Endothelial cell of umbilical vein (primary cell): Measurements from ENCODE around the gene DNAH6.

ENCODE experiments used
- EZH2 ChIP-seq: IDR thresholded peaks from 2 replicates; pipeline ENCODE4 v1.6.1; 2012; ENCODE audit warnings: borderline replicate concordance, low read depth, mild to moderate bottlenecking, moderate library complexity, low read length, inconsistent platforms; ENCODE audit not compliant: severe bottlenecking
- FOS ChIP-seq: IDR thresholded peaks from 2 replicates; pipeline ENCODE4 v1.6.1; 2011; ENCODE audit warnings: mild to moderate bottlenecking, low read length, moderate library complexity, borderline replicate concordance; ENCODE audit not compliant: insufficient read depth
- GATA2 ChIP-seq: IDR thresholded peaks from 2 replicates; pipeline ENCODE4 v1.7.0; 2011; ENCODE audit warnings: low read depth, mild to moderate bottlenecking, moderate library complexity, mixed read lengths, low read length; ENCODE audit not compliant: insufficient read length, insufficient read depth
- JUN ChIP-seq: IDR thresholded peaks from 2 replicates; pipeline ENCODE4 v1.6.1; 2011; ENCODE audit warnings: borderline replicate concordance, low read depth; ENCODE audit not compliant: insufficient read length, insufficient read depth
- MYC ChIP-seq: IDR thresholded peaks from one replicate; pipeline ENCODE4 v1.6.1; 2011; ENCODE audit warnings: mild to moderate bottlenecking, low read depth, low read length
- POLR2A ChIP-seq: IDR thresholded peaks from 2 replicates; pipeline ENCODE4 v1.6.1; 2012; ENCODE audit warnings: low read depth, mild to moderate bottlenecking, control low read depth, low read length
- POLR2AphosphoS5 ChIP-seq: IDR thresholded peaks from 2 replicates; pipeline ENCODE4 v1.6.1; 2012; ENCODE audit warnings: low read depth, mild to moderate bottlenecking, control low read depth, low read length, moderate library complexity; ENCODE audit not compliant: insufficient read depth
- TF ChIP-seq, protein P1 (sequence below), 2 donors: IDR thresholded peaks; 1 replicate in 1 of 2; 2 replicates in 1 of 2; pipeline ENCODE4 v1.5.1; 2011; ENCODE audit warnings: low read length in 2 of 2, mild to moderate bottlenecking in 2 of 2, moderate library complexity in 2 of 2, control low read depth in 1 of 2, inconsistent platforms in 1 of 2, low read depth in 1 of 2; ENCODE audit not compliant: insufficient read depth in 1 of 2; ENCODE audit errors: extremely low read depth in 1 of 2
- TF ChIP-seq, protein P2 (sequence below): IDR thresholded peaks from 2 replicates; pipeline ENCODE4 v1.6.1; 2011; ENCODE audit not compliant: insufficient read depth, insufficient read length

DNA sequence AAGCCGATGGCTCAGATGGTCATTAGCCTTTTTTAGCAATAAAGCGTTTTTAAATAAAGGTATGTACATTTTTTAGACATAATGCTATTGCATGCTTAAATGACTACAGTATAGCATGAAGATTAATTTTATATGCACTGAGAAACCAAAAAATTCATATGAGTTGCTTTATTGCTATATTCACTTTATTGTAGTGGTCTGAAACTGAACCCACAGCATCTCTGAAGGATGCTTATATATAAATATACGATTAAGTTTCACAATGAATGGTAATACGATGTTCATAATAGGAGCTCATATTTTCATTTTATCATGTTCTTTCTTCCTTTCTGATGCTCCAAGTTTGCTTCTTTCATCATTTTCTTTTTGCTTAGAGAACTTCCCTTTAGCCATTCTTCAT lies 132.8 kb downstream of the DNAH6 start:
- TF ChIP-seq, protein P1, sequence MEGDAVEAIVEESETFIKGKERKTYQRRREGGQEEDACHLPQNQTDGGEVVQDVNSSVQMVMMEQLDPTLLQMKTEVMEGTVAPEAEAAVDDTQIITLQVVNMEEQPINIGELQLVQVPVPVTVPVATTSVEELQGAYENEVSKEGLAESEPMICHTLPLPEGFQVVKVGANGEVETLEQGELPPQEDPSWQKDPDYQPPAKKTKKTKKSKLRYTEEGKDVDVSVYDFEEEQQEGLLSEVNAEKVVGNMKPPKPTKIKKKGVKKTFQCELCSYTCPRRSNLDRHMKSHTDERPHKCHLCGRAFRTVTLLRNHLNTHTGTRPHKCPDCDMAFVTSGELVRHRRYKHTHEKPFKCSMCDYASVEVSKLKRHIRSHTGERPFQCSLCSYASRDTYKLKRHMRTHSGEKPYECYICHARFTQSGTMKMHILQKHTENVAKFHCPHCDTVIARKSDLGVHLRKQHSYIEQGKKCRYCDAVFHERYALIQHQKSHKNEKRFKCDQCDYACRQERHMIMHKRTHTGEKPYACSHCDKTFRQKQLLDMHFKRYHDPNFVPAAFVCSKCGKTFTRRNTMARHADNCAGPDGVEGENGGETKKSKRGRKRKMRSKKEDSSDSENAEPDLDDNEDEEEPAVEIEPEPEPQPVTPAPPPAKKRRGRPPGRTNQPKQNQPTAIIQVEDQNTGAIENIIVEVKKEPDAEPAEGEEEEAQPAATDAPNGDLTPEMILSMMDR (IDR thresholded peaks at IDR 0.05; ENCODE audit: extremely low read depth in 1 of 2, insufficient read depth in 1 of 2, low read depth in 1 of 2, low read length in 2 of 2), result no peak
- TF ChIP-seq POLR2AphosphoS5 (no peak), FOS (no peak), POLR2A (no peak), JUN (no peak), MYC (no peak), EZH2 (no peak), GATA2 (no peak)
- TF ChIP-seq, protein P2, sequence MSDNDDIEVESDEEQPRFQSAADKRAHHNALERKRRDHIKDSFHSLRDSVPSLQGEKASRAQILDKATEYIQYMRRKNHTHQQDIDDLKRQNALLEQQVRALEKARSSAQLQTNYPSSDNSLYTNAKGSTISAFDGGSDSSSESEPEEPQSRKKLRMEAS, result no peak
